Measurements from ENCODE around the gene CD180. TPM values are rescaled to one million over a fixed set of nuclear protein-coding genes. Genes with fewer than 3 reads are reported as not detected.
A peak's percentile ranks its signal among the peaks of the same experiment; 100 is the strongest.

The CD180 gene
- total RNA-seq, 1 experiment from 2014 or later: not detected

- H3K27ac ChIP-seq: no peak overlapping the region
- H3K4me3 ChIP-seq: no peak overlapping the region
- H3K36me3 ChIP-seq: no peaks in the 10 kb centered on the region
- no peaks in the 10 kb centered on the region for H3K27me3 ChIP-seq (replicated peaks)
- no peaks in the 10 kb centered on the region for H3K9me3 ChIP-seq (replicated peaks)
- DNase-seq (ENCODE audit: low read depth in 1 of 2, low spot score in 2 of 2): no peak
- H3K4me1 ChIP-seq (replicated peaks): peaks cover 14% of the 10 kb centered on the region; the same call in 1 of the 2 replicates
Measured at GRCh38 chr5:67204821-67205220, 8.2 kb upstream of the CD180 start.

GRCh38 chr5:67203701-67204074, 7.1 kb upstream of the CD180 start:
- Histone ChIP-seq H3K27ac (no peak overlapping the region), H3K9me3 (replicated peaks) (no peaks in the 10 kb centered on the region), H3K4me1 (replicated peaks) (peaks cover 6% of the 10 kb centered on the region; the same call in 1 of the 2 replicates), H3K4me3 (no peak overlapping the region), H3K36me3 (no peaks in the 10 kb centered on the region), H3K27me3 (replicated peaks) (no peaks in the 10 kb centered on the region)
- no peak for DNase-seq (ENCODE audit: low read depth in 1 of 2, low spot score in 2 of 2)

GRCh38 chr5:67202828-67203227, 6.2 kb upstream of the CD180 start:
- no peak overlapping the region for H3K27ac ChIP-seq
- H3K4me3 ChIP-seq: no peak overlapping the region
- peaks cover 6% of the 10 kb centered on the region; the same call in 1 of the 2 replicates for H3K4me1 ChIP-seq (replicated peaks)

GRCh38 chr5:67201897-67202549, 5.4 kb upstream of the CD180 start:
- Histone ChIP-seq H3K27me3 (replicated peaks) (no peaks in the 10 kb centered on the region), H3K27ac (no peak overlapping the region), H3K9me3 (replicated peaks) (no peaks in the 10 kb centered on the region), H3K4me1 (replicated peaks) (peaks cover 6% of the 10 kb centered on the region; the same call in 1 of the 2 replicates), H3K36me3 (no peaks in the 10 kb centered on the region), H3K4me3 (no peak overlapping the region)
- DNase-seq (ENCODE audit: low read depth in 1 of 2, low spot score in 2 of 2): no peak

More at GRCh38 chr5:67202828-67203227, 6.2 kb upstream of the CD180 start:
- no peaks in the 10 kb centered on the region for H3K36me3 ChIP-seq
- no peak for DNase-seq (ENCODE audit: low read depth in 1 of 2, low spot score in 2 of 2)
- H3K9me3 ChIP-seq (replicated peaks): no peaks in the 10 kb centered on the region
- H3K27me3 ChIP-seq (replicated peaks): no peaks in the 10 kb centered on the region

GRCh38 chr5:67200809-67201562, 4.4 kb upstream of the CD180 start:
- no peaks in the 10 kb centered on the region for H3K27me3 ChIP-seq (replicated peaks)
- H3K4me1 ChIP-seq (replicated peaks): no peaks in the 10 kb centered on the region
- no peaks in the 10 kb centered on the region for H3K9me3 ChIP-seq (replicated peaks)
- H3K4me3 ChIP-seq: no peak overlapping the region
- no peak for DNase-seq (ENCODE audit: low read depth in 1 of 2, low spot score in 2 of 2)
- no peaks in the 10 kb centered on the region for H3K36me3 ChIP-seq
- H3K27ac ChIP-seq: no peak overlapping the region

GRCh38 chr5:67199859-67200258, 3.3 kb upstream of the CD180 start:
- Histone ChIP-seq H3K27me3 (replicated peaks) (no peaks in the 10 kb centered on the region), H3K36me3 (no peaks in the 10 kb centered on the region), H3K9me3 (replicated peaks) (no peaks in the 10 kb centered on the region), H3K4me1 (replicated peaks) (no peaks in the 10 kb centered on the region), H3K27ac (no peak overlapping the region), H3K4me3 (no peak overlapping the region)
- no peak for DNase-seq (ENCODE audit: low read depth in 1 of 2, low spot score in 2 of 2)

- Histone ChIP-seq H3K27me3 (replicated peaks) (no peaks in the 10 kb centered on the region), H3K27ac (no peak overlapping the region), H3K4me1 (replicated peaks) (no peaks in the 10 kb centered on the region), H3K9me3 (replicated peaks) (no peaks in the 10 kb centered on the region), H3K4me3 (no peak overlapping the region), H3K36me3 (no peaks in the 10 kb centered on the region)
- DNase-seq (ENCODE audit: low read depth in 1 of 2, low spot score in 2 of 2): no peak
Measured at GRCh38 chr5:67198917-67199316, 2.3 kb upstream of the CD180 start.

GRCh38 chr5:67197536-67197935, 937 bp upstream of the CD180 start:
- H3K4me1 ChIP-seq (replicated peaks): no peaks in the 10 kb centered on the region
- DNase-seq (ENCODE audit: low read depth in 1 of 2, low spot score in 2 of 2): no peak
- no peaks in the 10 kb centered on the region for H3K27me3 ChIP-seq (replicated peaks)
- no peak overlapping the region for H3K4me3 ChIP-seq
- H3K27ac ChIP-seq: no peak overlapping the region
- H3K9me3 ChIP-seq (replicated peaks): no peaks in the 10 kb centered on the region
- no peaks in the 10 kb centered on the region for H3K36me3 ChIP-seq

- no peaks in the 10 kb centered on the region for H3K27me3 ChIP-seq (replicated peaks)
- no peak for DNase-seq (ENCODE audit: low read depth in 1 of 2, low spot score in 2 of 2)
- no peaks in the 10 kb centered on the region for H3K36me3 ChIP-seq
- peaks cover 8% of the 10 kb centered on the region for H3K4me1 ChIP-seq (replicated peaks)
- H3K4me3 ChIP-seq: no peak overlapping the region
- no peak overlapping the region for H3K27ac ChIP-seq
- H3K9me3 ChIP-seq (replicated peaks): no peaks in the 10 kb centered on the region
Measured at GRCh38 chr5:67195406-67196275, 958 bp downstream of the CD180 start.

GRCh38 chr5:67194166-67194565, 2.4 kb downstream of the CD180 start:
- Histone ChIP-seq H3K4me3 (no peak overlapping the region), H3K27me3 (replicated peaks) (no peaks in the 10 kb centered on the region), H3K36me3 (no peaks in the 10 kb centered on the region), H3K4me1 (replicated peaks) (peaks cover 11% of the 10 kb centered on the region), H3K27ac (no peak overlapping the region), H3K9me3 (replicated peaks) (no peaks in the 10 kb centered on the region)
- no peak for DNase-seq (ENCODE audit: low read depth in 1 of 2, low spot score in 2 of 2)

GRCh38 chr5:67193439-67193807, 3.2 kb downstream of the CD180 start:
- Histone ChIP-seq H3K9me3 (replicated peaks) (no peaks in the 10 kb centered on the region), H3K4me3 (no peak overlapping the region), H3K36me3 (no peaks in the 10 kb centered on the region), H3K4me1 (replicated peaks) (peaks cover 11% of the 10 kb centered on the region), H3K27ac (no peak overlapping the region), H3K27me3 (replicated peaks) (no peaks in the 10 kb centered on the region)
- no peak for DNase-seq (ENCODE audit: low read depth in 1 of 2, low spot score in 2 of 2)

- Histone ChIP-seq H3K4me3 (no peak overlapping the region), H3K36me3 (no peaks in the 10 kb centered on the region), H3K27ac (no peak overlapping the region), H3K9me3 (replicated peaks) (no peaks in the 10 kb centered on the region), H3K4me1 (replicated peaks) (peaks cover 11% of the 10 kb centered on the region), H3K27me3 (replicated peaks) (no peaks in the 10 kb centered on the region)
- DNase-seq (ENCODE audit: low read depth in 1 of 2, low spot score in 2 of 2): no peak
Measured at GRCh38 chr5:67192719-67193438, 3.7 kb downstream of the CD180 start.

GRCh38 chr5:67190861-67191260, 5.7 kb downstream of the CD180 start:
- Histone ChIP-seq H3K36me3 (no peaks in the 10 kb centered on the region), H3K27ac (no peak overlapping the region), H3K9me3 (replicated peaks) (no peaks in the 10 kb centered on the region), H3K4me1 (replicated peaks) (peaks cover 11% of the 10 kb centered on the region), H3K4me3 (no peak overlapping the region), H3K27me3 (replicated peaks) (no peaks in the 10 kb centered on the region)
- peak in 1 of 2 experiments; percentile 14 for DNase-seq (ENCODE audit: low read depth in 1 of 2, low spot score in 2 of 2)

Data from SJSA1 (cell line).